IPS-18c (cell line): Measurements from ENCODE around the gene CRYGS.
"Not testable (repeated sequence)": the region's sequence is repeated elsewhere in the genome, so short reads cannot be mapped to it uniquely, and the experiment has no call there.

ENCODE experiments used
- H3K4me3 ChIP-seq: 2 replicates; pipeline ENCODE4 v1.7.0; 2013; ENCODE audit warnings: low read depth, mild to moderate bottlenecking, low read length, moderate library complexity; ENCODE audit not compliant: insufficient read depth
- H3K9me3 ChIP-seq: one replicate; pipeline ENCODE4 v1.6.1; 2013; ENCODE audit warnings: mild to moderate bottlenecking, low read length, moderate library complexity; ENCODE audit not compliant: control insufficient read depth, insufficient read depth

Gene CRYGS

DNA sequence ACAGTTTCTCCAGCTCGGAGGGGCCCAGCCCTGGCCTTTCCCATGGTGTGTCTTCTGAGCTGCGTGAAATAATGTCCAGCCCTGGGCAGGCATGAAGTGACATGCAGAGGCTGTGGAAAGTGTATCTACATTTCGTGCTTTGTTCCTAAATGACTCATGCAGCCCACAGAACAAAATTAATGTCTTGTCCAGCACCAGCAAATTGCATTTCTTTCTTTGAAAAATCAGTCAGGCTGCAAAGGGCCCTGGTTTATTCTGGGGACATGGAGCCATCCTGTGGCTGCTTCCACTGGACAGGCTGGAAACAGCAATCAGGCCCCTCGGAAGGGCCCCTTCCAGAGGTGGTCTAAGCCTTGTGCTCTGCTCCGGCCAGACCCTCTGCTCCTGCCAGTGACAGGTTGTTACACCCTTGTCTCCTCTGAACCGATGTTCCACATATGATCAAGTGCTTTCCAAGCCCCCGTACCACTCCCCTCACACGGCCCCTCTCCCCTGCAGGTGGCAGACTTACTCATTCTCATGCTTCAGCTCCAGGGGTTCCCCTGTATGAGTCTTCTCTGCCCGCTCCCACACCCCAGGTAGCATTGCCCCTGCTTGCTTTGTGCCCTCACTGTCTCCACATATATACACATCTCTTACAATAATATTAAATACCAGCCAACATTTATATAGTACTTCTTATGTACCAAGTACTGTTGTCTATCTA, 33.7 kb downstream of the CRYGS start:
- Histone ChIP-seq H3K4me3 (no peak overlapping the region), H3K9me3 (no peaks in the 10 kb centered on the region)

DNA sequence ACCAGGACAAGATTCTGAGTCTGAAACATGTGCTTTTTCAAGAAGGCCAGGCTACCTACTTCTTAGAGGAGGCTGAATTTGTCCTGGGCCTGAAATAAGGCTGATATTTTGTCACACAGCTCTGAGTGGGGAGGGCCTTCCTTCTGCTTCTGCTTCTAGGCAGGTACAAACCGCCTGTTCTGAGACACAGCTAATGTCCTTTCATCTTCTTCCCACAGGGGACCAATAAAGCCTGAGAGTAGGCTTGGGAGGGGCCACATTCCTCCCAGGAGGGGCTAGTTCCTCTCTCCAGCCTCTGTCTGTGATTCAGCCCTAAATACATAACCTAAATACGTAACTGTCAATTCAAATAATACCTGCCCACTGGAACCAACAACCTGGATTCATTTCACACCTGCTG, 34.8 kb downstream of the CRYGS start:
- Histone ChIP-seq H3K9me3 (no peaks in the 10 kb centered on the region), H3K4me3 (no peak overlapping the region)

DNA sequence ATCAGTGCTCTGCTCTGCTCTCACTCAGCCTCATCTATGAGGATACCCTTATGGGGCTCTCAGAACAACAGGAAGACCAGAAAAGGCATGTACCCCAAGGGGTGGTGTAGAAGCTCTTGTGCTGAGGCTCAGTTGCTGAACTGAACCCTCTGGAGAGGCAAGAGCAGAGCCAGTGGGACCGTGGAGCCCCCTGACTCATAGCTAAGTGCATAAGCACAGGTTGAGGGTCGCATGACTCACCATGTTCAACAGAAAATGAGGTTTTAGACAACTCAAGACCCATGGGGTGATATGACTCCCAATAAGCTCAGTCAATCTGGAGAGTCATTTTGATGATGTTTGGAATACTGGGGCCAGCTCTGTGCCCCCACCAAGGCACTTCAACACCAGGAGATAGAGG, 37.3 kb downstream of the CRYGS start:
- no peak overlapping the region for H3K4me3 ChIP-seq
- no peaks in the 10 kb centered on the region for H3K9me3 ChIP-seq

DNA sequence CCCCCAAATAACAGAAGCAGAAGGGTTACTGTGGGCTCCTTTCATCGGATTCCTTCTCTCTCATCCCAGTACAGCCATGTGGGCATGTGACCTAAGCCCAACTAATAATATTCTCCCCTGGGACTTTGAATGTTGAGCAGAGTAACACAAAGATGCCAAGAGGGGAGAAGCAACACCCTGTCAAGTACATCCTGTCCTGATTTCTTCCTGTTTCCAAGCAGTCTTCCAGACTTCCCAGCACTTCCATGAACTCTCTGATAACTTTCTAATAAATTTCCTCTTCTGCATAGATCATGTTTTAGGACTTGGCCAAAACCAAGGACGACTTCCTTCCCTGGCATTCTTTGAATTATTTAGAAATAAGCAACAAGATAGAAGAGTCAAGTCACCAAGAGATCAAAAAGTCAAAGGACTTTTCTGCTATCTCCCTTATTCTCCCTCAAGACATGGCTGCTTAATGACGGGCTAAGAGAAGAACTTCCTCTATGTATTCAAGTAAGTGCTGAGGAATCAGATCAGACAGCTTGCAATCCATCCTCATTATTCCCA, 37.9 kb downstream of the CRYGS start:
- H3K4me3 ChIP-seq: no peak overlapping the region
- H3K9me3 ChIP-seq: peaks cover 2% of the 10 kb centered on the region

DNA sequence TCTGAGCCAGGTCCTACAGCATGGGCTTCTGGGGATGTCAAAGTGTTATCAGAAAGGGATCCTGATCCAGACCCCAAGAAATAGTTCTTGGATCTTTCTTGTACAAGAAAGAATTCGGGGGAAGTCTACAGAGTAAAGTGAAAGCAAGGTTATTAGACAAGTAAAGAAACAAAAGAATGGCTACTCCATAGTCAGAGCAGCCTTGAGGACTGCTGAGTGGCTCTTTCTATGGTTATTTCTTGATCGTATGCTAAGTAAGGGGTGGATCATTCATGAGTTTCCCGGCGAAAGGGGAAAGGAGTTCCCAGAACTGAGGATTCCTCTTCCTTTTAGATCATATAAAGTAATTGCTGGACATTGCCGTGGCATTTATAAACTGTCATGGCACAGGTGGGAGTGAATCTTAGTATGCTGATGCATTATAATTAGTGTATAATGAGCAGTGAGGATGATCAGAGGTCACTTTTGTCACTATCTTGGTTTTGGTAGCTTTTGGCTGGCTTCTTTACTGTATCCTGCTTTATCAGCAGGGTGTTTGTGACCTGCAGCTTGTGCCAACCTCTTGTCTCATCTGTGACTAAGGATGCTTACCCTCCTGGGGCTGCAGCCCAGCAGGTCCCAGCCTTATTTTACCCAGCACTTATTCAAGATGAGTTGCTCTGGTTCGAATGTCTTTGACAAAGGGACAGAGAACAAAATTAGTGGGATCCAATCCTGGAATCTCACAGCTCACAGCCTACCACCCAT, 41.0 kb downstream of the CRYGS start:
- Histone ChIP-seq H3K9me3 (peaks cover 3% of the 10 kb centered on the region), H3K4me3 (no peak overlapping the region)

DNA sequence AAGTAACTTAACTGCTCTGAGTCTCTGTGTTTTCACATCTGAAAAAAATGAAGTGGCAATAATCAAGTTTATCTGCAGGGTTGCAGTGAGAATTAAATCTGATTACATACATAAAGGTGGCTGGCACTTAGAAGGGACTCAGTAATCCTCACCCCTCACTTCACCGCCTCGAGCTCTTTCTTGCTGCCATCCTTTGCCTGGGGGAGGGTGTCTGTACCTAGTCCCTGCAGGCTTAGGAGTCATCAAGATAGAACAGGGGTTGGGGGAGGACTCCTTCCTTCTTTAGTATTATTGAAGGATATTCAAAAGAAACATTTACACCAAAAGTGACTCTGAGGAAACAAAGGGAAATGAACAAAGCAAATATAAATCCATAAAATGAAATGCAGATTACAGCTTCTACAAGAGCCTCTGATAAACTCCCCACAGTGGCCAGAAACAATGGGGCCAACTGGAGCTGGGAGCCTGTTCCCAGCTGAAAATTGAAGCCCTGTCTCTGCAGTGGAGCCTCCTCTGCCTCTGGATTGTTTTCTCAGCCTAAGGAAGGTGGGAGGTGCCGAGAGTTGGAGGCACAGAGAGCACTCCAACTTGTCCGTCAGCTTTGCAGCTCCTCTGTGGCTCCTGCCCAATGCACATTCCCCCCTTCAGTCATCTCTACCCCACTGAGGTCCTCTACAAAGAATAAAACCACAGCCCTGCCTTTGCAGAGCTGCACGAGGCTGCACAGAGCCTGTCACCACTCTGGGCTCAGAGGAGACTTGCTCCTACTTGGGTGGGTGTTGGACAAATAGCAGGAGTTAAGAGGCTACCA, 41.8 kb downstream of the CRYGS start:
- H3K9me3 ChIP-seq: peaks cover 3% of the 10 kb centered on the region
- no peak overlapping the region for H3K4me3 ChIP-seq

DNA sequence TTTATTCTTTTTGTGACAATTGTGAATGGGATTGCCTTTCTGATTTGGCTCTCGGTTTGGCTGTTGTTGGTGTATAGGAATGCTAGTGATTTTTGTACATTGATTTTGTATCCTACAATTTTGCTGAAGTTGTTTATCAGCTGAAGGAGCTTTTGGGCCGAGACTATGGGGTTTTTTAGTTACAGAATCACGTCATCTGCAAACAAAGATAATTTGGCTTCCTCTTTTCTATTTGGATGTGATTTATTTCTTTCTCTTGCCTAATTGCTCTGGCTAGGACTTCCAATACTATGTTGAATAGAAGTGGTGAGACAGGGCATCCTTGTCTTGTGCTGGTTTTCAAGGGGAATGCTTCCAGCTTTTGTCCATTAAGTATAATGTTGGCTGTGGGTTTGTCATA, 44.2 kb downstream of the CRYGS start:
- not testable (repeated sequence) for H3K9me3 ChIP-seq, H3K4me3 ChIP-seq

DNA sequence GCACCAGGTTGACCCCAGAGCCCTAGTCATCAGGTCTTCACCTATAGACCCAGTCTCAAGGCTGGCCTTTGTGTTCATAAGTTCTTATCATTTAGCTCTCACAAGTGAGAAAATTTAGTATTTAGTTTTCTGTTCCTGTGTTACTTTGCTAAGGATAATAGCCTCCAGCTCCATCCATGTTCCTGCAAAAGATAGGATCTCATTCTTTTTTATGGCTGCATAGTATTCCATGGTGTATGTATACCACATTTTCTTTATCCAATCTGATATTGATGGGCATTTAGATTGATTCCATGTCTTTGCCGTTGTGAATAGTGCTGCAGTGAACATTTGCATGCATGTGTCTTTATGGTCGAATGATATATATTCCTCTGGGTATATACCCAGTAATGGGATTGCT, 46.2 kb downstream of the CRYGS start:
- H3K9me3 ChIP-seq, H3K4me3 ChIP-seq: not testable (repeated sequence)

DNA sequence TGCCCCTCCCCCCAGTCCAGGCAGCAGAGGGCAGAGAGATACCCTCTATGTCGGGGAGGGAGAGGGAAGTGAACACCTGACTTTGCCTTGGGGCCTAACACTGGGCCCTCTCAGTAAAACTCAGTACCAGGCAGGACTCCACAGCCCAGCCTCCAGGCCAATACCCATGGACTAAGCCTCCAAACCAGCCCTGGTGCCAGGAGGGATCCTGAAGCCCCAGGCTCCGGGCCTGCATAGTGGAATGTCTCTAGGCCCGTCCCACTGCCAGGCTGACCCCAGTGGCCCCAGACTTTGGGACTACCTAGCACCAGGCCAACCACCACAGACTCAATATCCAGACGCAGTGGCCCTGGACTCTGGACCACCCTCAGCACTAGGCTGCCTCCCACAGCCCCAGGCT, 46.6 kb downstream of the CRYGS start:
- Histone ChIP-seq H3K9me3 (peaks cover 3% of the 10 kb centered on the region), H3K4me3 (no peak overlapping the region)

DNA sequence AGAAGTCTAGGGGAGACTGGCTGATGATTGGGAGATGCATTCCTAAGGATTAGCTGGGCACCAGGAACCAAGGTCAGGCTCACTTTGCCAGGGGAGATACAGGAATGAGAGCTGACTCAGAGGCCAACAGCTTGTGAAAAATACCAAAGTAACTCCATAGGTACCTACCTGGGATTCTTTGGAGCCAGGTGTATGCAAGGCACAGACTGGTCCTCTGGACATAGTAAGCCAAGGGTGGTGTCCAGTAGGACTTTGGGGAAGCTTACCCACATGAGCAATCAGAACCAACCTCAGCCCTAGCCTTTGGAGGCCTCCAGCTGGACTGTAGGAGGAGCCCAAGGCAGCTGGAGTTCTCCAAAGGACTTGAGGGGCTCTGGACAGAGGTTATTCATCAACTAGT, 47.5 kb downstream of the CRYGS start:
- Histone ChIP-seq H3K9me3 (peaks cover 3% of the 10 kb centered on the region), H3K4me3 (no peak overlapping the region)

DNA sequence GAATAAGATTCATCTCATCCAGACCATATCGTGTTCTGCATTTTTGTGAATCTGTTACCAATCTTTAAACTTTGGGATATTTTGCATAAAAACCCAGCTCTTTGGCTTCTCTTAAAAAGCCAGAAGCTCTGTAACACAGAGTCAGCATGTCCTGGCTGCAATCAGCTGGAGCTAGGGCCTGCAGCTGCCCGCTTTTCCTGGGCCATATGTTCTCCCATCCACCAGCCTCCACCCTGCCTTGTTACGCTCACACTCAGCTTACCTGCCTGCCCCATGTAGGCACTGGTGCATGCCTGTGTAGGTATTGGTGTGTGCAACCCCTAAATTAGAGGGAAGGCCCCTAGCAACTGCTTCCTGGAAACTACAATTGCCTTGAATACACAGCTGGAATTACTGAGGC, 48.2 kb downstream of the CRYGS start:
- Histone ChIP-seq H3K9me3 (no peaks in the 10 kb centered on the region), H3K4me3 (no peak overlapping the region)

DNA sequence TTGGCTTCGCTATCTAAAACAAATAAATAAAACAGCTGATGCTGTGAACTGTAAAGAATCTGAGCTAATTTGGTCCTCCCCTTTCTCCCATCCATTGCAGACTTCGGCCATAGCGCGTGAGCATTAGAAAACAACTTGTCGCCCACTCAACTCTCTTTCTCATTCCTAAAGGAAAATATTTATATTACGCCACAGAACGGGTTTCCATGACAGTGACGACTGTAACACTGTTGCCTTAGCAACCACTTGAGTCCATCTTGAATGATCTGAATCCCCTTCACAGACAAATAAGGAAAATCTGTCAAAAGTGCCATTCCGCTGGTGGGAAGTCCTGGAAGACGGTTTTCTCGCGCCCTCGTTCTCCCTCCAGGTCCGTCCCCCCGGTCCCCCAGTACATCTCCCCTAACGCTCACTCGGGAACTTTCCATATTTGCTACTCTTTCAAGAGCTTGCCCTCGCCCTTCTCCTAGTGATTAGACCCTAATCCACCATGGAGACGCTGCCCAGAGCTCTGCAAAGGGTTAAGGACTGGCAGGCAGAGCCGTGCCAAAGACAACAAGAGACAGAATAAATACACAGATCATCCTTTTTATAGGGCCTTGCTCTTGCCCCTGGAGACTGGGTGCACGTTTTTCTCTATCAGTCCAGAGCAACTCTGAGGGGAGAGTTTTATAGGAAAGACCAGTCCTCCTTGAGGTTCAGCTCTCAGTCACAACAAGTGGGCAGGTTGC, 50.5 kb downstream of the CRYGS start:
- H3K9me3 ChIP-seq: no peaks in the 10 kb centered on the region

DNA sequence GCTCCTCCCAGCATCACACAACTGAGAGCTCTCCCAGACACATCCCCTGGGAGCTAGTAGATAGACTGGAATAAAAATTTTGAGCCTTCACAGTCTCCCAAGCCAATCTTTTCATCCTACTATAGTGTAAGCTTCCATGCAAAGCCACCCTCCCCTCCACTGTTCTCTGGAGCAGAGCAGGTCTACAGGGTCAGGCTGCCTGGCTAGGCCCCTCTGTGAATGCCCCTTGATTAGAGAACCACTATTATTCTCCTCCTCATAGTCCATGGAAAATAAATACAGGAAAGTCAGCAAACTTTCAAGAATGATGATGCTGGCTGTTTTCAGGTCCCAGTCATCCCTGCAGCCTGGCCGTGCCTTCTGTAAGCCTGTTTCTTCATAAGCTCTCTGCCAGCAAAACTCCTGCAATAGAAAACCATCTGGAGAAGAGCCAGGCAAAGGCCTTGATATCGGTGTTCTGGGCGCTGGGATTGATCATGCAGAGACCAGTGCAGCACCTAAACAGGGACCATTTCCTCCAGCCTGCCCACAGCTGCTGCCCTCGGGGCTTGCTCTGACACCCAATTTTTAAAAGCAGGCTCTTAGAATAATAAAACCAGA, 51.7 kb downstream of the CRYGS start:
- Histone ChIP-seq H3K4me3 (no peak overlapping the region), H3K9me3 (no peaks in the 10 kb centered on the region)

More for the DNA sequence above, 50.5 kb downstream of the CRYGS start:
- no peak overlapping the region for H3K4me3 ChIP-seq

DNA sequence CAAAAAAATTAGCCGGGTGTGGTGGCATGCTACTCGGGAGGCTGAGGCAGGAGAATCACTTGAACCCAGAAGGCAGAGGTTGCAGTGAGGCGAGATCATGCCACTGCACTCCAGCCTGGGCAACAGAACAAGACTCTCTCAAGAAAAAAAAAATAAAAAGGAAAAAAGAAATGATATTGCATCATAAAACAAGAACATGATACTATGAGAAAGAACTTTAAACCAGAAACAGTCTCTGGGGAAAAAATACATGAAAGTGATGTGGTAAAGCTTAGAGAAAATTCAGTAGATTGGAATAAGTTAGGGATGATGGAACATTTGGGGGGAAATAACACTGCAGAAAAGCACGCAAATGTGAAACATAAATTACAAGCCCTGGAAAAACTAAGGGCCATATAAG, 54.7 kb downstream of the CRYGS start:
- Histone ChIP-seq H3K9me3 (no peaks in the 10 kb centered on the region), H3K4me3 (no peak overlapping the region)
